Femur (tissue), 1 donor: ENCODE measurements around the gene CEACAM1.
"Not testable (repeated sequence)": the region's sequence is repeated elsewhere in the genome, so short reads cannot be mapped to it uniquely, and the experiment has no call there.

ENCODE experiments used
- DNase-seq: peaks from one replicate; pipeline ENCODE4 v3.0.0-alpha.2; 2017

The CEACAM1 gene

DNA sequence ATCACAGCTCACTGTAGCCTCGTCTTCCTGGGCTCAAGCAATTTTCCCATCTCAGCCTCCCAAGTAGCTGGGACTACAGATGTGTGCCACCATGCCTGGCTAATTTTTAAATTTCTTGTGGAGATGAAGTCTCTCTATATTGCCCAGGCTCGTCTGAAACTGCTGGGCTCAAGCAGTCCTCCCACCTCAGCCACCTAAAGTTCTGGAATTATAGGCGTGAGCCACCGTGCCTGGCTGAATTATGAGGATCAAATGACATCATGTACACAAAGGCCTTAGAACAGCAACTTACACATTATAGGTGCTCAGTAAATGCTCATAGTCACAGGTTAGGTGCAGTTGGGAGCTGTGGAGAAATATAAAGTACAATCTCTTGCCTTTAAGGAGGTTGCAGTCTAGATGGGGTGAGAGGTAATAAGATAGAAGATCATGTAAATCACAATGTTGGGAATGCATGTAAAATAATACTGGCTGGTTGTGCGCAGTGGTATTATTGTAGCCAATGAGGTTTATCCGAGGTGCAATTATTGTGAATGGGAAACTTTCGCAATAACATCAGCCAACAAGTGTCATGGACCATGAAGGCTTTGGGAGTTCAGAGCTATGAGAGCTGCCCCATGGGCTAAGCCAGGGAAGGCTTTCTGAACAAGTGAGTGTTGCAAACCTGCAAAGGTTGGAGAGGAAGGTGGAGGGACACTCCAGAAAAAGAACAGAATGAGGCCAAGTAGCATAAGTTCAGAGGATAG, 55.7 kb downstream of the CEACAM1 start:
- no peak for DNase-seq

DNA sequence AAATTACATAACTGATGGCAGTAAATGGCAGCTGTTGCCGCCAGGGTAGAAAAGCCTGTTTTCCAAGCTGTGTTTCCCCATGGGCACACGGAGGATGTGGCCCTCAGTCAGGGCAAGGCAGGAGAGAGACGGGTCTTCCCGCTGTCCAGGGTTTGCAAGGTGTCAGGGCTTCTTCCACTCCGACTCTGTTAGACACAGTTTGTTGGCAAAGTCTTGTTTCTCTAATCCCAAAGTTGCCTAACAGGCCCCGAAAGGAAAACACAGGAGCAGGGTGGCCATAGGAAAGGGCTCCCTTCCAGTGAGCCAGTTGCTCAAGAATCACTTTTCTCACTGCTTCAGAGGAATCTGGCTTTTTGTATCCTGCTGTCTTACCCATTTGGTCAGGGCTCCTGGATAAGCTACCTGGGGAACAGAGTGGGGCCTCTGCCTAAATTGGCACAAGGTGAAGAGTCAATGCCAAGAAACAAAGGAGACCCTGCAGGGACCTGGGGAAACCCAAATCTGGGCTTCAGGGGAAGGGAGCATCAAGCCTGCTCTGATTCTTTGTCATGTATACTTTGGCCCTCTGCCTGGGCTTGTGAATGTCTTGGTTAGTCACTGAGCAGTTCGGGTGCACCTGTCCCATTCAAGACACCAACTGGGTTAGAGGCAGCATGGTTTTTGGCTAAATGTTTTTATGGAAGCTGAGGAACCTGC, 56.6 kb downstream of the CEACAM1 start:
- no peak for DNase-seq

DNA sequence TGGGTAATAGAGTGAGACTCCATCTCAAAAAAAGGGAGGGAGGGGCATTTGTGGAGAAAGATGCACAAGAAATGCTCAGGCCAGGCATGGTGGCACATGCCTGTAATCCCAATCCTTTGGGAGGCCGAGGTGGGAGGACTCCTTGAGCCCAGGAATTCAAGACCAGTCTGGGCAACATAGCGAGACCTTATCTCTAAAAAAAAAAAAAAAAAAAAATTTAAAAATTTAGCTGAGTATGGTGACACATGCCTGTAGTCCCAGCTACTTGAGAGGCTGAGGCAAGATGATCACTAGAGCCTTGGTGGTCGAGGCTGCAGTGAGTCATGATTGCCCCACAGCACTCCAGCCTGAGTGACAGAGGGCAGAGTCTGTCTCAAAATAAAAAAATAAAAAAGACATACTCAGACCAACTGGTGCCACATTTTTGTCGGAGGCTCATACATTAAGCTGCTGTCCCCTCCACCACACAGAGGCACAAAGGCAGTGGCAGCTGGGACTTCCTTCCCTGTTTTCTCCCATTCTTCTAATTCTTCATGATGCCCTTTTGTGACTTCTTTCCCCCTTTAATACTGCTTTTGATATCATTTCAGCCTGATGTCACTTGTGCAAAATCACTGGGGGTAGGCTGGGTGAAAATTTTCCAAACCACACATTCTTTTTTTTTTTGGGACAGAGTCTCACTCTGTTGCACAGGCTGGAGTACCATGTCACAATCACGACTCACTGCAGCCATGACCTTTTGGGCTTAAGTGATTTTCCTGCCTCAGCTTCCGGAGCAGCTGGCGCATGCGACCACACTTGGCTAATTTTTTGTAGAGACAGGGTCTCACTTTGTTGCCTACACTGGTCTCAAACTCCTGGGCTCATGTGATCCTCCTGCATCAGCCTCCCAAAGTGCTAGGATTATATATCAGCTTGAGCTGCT, 58.7 kb downstream of the CEACAM1 start:
- no peak for DNase-seq

DNA sequence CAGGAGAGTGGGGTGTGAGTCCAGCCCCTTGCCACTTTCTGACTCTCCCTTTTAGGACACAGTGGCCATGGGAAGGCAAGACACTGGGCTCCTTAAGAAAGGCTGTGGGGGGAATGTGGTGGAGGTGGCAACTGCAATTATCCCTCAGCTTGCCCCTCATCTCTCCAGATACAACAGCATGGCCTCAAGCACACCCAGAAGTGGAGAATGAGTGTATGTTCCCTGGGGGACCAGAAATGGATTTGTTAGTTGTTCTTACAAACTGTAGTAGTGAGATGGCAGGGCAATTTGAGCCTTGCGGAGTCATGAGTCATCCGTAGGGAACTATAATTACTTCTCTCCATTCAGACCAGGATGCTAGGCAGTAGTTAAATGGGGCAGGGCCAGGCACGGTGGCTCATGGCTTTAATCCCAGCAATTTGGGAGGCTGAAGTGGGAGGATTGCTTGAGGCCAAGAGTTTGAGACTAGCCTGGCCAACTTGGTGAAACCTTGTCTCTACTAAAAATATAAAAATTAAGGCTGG, 59.9 kb downstream of the CEACAM1 start:
- no peak for DNase-seq

DNA sequence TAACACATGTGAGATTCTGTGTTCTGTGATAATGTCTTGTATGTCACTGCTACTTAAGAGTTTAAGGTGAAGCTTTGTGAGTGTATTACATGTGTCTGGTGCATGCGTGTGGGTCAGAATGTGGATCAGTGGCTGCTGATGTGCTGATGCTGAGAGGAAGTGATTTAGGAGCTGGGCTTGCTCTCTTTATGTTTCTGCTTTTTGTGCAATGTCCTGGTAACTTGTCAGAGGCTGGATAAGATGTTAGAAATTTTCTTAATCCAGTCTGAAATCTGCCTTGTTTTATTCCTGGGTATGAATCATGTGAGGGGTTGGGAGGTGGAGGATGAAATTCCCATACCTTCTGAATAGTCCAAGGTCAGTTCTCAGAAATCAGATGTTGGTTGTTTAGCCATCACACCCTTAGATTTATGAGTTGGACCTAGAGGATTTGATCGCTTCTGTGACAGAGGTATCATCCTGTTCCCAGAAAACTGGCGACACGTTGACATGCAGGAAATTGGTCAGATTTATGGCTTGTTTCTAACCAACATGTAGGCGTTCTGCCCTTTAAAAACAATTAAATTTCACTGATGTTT, 61.0 kb downstream of the CEACAM1 start:
- no peak for DNase-seq

DNA sequence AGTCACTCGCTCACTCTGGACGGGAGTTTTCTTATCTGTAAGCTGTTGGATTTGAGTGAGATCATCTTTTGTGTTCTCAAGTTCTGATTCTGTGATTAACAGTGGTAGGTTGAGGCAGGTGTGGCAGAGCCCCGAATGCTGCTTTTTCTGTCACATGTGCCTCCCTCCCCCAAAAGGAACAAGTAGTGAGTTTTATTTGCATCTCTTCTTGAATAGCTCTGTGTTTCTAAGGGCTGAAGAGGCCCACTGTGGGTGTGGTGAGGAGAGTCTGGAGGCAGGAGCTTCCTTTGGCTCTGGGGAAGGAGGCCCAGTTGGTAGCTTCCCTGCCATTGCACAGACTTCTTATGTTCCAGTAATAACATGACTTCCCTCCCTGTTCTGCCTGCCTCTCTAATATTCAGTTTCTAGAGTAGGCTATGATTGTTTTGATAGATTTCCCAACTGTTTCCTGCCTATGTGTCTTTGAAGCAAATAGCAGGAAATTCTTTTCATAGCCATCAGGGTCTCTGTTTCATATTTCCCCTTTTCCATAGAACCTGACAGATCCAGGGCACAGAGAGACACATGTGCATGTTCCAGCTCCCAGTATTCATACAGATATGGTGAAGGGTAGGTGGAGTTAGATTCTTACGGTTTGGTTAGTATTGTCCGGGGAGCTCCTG, 61.6 kb downstream of the CEACAM1 start:
- DNase-seq, result no peak

DNA sequence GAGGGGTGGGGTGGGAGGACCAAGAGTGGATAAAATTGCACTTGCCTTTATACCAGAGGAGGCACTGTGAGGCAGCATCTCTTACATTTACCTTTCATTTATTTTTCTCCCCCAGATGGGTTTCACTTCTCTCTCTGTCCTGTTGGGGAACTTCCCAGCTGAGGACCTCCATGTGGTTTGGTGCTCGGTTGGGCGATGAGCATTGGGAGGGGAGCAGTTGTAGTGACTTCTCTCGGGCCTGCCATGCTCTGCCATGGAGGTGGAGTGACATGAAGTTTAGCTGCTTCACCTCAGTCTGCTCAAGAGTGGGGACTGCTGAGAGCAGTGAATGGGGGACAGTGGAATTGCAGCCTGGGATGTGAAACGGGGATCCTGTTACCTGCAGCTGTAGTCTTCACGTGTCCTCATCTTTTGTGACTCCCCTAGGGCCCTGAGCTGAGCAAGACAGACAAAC, 62.4 kb downstream of the CEACAM1 start:
- DNase-seq, result no peak

DNA sequence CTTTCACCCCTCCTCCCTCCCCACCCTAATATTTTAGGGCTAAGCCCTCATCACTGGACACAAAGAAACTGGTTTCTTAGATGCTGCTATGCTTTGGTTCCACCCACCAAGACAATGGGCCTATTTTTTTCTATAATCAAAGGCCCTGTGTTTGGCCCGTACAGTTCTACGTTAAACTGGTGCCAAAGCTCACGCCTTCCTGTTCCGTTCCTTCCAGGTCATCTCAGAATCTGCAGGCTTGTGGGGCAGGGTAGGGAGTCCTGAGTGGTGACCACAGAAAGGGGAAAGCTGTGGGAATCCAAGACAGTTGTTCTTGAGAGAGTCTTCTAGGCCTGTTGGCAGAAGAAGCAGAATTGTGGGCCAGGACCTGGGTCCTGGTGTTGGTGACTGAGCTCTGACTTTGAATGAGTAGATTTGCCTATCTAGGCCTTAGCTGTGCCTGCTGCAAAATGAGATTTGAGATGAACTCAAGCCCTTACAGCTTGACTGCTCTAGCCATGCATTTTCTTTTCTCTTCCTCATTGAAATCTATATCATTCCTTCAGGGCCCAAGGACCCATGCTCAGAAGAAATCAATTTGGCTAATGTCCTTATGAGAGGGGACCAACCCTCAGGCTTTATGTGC, 66.5 kb downstream of the CEACAM1 start:
- no peak for DNase-seq

DNA sequence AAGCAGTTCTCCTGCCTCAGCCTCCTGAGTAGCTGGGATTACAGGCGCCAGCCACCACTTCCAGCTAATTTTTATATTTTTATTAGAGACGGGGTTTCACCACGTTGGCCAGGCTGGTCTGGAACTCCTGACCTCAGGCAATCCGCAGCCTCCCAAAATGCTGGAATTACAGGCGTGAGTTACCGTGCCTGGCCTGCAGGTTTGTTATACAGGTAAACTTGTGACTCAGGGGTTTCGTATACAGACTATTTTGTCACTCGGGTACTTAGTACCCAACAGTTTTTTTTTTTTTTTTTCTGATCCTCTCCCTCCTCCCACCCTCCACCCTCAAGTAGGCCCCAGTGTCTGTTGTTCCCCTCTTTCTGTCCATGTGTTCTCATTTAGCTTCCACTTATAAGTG, 67.0 kb downstream of the CEACAM1 start:
- DNase-seq, result not testable (repeated sequence)

DNA sequence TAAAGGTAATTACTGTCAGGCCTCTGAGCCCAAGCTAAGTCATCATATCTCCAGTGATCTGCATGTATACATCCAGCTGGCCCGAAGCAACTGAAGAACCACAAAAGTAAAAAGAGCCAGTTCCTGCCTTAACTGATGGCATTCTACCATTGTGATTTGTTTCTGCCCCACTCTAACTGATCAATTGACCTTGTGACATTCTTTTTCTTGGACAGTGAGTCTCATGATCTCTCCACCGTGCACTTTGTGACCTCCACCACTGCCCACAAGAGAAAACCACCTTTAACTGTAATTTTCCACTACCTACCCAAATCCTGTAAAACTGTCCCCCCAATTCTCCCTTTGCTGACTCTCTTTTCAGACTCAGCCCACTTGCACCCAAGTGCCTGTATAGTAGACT, 68.4 kb downstream of the CEACAM1 start:
- no peak for DNase-seq
